SKM-1 (cell line): Measurements from ENCODE around the gene OR13C8.

Experiments
- DNase-seq: peaks from one replicate; lab custom pipeline; 2025; ENCODE audit not compliant: unreplicated experiment; lab: John Stamatoyannopoulos, UW

Gene OR13C8

DNA sequence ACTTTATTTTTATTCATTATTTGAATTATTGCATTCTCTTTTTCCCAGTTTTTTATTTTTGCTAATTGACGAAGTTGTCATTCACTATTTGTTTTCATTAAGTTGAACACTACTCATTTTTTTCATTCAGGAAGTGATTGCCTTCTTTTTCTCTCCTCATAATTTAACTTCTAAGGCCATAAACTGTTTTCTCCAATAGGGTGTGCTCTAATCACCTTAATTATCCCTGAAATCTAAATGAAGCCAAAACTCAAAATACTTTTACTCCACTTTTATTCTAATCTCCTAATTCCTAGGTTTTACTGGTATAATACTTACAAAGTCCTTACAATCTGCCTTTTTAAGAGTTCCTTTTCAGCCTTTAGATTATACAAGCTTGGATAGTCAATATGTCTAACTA is 39.4 kb downstream of the OR13C8 start:
- no peak for DNase-seq

DNA sequence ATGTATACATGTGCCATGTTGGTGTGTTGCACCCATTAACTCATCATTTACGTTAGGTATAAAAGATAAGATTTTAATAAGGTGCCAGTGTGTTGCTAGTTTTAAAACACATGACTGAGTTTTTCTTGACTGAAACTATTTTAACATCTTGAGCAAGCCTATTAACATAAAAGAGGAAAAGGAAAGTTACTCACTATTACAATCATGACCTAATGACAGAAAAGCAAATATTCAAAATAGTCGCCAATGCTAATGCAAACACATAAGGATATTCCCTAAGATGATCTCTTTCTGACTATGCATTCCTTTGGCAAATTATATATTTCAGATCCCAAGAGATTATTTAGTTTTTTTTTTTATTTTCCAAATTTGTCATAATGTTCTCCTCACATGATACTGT is 42.2 kb downstream of the OR13C8 start:
- no peak for DNase-seq

DNA sequence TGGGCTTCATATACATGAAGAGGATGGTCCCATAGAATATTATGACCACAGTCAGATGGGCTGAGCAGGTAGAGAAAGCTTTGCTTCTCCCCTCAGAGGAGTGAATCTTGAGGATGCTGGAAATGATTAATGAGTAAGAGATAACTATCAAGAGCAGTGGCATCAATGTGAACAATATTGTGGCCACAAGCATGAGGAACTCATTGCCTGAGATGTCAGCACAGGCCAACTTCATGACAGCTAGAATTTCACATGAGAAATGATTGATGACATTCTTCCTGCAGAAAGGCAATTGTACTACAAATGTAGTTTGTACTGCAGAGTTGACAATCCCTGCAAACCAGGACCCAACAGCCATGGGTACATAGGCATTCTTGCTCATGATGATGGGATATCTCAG is 48.5 kb downstream of the OR13C8 start:
- DNase-seq, result no peak

DNA sequence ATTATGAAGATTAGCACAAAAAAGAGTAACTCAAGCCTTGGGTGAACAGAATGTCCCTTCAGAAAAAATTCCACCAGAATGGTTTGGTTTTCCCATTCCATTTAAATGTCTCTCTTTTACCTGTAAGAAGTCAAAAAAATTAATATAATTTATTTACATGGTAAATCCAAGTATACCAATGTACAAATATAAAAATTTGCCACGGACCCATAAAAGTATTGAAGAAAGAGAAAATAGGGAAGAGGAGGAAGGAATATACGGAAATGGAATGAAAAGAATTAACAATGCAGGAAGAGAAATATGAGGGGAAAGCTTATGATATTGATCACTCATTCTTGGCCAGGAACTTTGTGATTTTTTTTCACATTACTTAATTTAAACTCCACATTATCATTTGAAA is 49.1 kb downstream of the OR13C8 start, which contains the start of gene OR13C9:
Gene OR13C9, minus strand, starts transcription at position 101 of the 400 bp plus-strand sequence. Its CDS starts 0 bp downstream, at position 101.
- no peak for DNase-seq
